GM21723 (cell line): ENCODE measurements around the gene TSTD1.
"Not testable (repeated sequence)": the region's sequence is repeated elsewhere in the genome, so short reads cannot be mapped to it uniquely, and the experiment has no call there.

Experiments
- ATAC-seq: cut with Tn5 transposase; IDR thresholded peaks from one replicate; pipeline ENCODE4 v1.9.1; 2021; ENCODE audit warnings: mild to moderate bottlenecking, moderate library complexity; ENCODE audit not compliant: unreplicated experiment

The TSTD1 gene

GRCh38 chr1:161039154-161039545, 386 bp upstream of the TSTD1 start:
- no peak for ATAC-seq

- ATAC-seq, result no peak
These were observed 872 bp downstream of the TSTD1 start for GRCh38 chr1:161037661-161038522.

DNA sequence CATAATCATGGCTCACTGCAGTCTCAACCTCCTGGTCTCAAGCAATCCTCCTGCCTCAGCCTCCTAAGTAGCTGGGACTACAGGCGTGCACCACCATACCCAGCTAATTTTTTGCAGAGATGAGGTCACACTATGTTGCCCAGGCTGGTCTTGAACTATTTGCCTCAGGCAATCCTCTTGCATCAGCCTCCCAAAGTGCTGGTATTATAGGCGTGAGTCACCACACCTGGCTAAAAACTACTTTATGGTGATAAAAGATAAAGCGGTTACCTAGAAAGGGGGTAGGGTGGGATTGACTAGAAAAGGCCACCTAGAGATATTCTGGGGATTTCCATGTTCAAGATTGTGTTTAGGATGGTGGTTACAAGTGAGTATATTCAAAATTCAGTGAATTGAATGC, 5.0 kb downstream of the TSTD1 start:
- ATAC-seq, result no peak

GRCh38 chr1:161032409-161032808, 6.4 kb downstream of the TSTD1 start:
- ATAC-seq, result no peak

- no peak for ATAC-seq
These were observed 6.9 kb downstream of the TSTD1 start for GRCh38 chr1:161031874-161032273.

GRCh38 chr1:161029466-161029865, 9.3 kb downstream of the TSTD1 start:
- not testable (repeated sequence) for ATAC-seq

DNA sequence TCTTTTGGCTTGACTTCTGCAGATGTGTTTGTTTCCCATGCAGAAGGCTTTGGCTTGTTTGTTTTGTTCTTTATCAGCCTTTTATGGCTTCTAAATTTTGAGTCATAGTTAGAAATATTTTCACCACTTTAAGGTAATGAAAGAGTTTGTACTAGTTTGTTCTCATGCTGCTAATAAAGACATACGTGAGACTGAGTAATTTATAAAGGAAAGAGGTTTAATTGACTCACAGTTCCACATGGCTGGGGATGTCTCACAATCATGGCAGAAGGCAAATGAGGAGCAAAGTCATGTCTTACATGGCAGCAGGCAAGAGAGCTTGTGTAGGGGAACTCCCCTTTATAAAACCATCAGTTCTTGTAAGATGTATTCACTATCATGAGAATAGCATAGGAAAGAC, 11.8 kb downstream of the TSTD1 start:
- ATAC-seq, result not testable (repeated sequence)

DNA sequence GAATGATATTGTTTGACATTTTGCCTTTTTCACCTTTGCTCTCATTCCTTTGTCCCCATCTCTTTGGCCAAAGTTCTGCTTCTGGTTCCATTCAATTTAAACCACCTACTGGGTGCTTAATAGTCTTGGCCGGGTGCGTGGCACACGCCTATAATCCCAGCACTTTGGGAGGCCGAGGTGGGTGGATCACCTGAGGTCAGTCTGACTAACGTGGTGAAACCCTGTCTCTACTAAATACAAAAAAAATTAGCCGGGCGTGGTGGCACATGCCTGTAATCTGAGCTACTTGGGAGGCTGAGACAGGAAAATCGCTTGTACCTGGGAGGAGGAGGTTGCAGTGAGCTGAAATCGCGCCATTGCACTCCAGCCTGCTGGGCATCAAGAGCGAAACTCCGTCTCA, 16.3 kb downstream of the TSTD1 start:
- ATAC-seq, result not testable (repeated sequence)

DNA sequence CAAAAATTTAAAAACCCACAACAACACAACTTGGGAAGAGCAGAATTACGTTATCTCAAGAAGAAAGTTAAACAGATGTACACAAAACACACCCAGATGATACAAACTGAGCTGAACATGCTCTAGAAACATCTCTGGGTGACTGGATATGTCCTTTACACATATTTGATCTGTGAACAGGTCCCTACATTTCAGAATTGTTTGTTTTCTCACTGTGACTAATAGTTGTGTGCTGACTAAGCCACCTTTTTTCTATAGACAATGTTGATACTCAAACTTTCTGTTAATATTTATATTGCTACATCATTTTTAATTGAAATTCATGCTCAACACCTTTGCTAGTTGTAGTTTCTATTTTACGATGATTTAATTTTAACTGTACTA, 16.8 kb downstream of the TSTD1 start:
- ATAC-seq, result no peak

GRCh38 chr1:161021165-161021969, 17.4 kb downstream of the TSTD1 start:
- ATAC-seq, result peak; percentile 87

DNA sequence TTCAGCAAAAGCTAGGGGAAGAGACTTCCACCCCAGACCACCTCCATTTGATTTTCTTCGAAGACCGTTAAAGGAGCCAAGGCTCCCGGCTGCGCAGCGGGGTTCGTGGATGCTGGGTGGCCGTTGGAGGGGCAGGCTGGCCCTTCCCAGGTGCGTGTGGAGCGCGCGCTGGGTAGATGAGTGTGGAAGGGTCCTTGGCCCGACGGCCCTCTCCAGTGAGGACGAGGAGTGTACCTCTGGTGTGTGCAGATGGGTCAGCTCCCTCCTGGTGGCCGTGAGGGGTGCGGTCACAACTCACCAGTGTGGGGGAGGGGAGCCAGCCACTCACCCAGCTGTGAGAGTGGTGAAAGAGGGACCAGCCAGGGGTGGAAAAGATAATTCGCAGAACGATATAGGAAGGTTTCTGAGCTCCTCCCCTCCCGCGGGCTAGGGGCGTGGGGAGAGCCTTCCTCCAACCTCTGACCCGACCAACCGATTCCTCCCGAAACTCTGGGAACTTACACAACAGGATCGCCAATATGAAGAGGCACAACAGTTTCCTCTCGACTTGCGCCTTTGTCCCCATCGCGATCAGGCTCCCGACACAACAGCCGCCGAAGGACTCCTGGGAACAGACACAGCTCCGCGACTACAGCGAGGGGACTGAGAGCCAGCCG, 18.1 kb downstream of the TSTD1 start, which contains the start of gene F11R:
Gene F11R, minus strand, starts transcription at position 644 of the 656 bp plus-strand sequence. Its CDS starts 79 bp downstream, at position 565.
- ATAC-seq, result peak; percentile 48

DNA sequence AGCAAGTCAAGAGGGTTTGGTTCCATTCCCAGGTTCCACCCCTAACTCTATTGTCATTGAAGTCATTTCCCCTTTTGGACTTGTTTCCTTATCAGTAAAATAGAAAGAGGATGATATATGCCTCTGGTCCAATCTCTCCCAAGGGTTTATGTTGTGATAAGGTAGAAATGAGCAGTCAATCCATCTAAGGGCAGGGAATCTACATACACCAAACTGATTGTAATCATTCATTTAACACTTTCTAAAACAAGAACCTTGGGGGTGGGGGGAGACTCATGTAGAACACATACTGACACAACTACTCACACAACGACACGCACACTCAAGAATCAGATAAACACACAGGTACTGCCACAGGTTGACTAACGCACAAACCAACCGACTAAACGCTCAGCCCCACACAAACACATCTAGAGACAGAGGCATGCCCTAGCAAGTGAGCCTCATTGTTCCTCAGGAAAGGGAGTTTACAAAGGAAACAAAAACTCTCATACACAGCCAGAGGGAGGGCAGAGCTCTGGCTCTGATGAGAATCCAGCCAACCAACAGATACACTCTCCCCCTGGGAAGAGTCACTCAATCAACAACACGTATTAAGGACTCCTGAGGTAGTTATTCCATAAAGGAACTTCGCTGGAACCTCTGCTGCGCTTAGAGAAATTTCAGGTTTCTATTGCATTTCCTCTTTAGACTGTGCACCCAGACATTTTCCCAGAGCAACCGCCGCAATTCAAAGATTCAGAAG, 18.8 kb downstream of the TSTD1 start:
- peak; percentile 15 for ATAC-seq

- not testable (repeated sequence) for ATAC-seq
These were observed 19.6 kb downstream of the TSTD1 start for GRCh38 chr1:161019111-161019660.

GRCh38 chr1:161018631-161018930, 20.2 kb downstream of the TSTD1 start:
- no peak for ATAC-seq

DNA sequence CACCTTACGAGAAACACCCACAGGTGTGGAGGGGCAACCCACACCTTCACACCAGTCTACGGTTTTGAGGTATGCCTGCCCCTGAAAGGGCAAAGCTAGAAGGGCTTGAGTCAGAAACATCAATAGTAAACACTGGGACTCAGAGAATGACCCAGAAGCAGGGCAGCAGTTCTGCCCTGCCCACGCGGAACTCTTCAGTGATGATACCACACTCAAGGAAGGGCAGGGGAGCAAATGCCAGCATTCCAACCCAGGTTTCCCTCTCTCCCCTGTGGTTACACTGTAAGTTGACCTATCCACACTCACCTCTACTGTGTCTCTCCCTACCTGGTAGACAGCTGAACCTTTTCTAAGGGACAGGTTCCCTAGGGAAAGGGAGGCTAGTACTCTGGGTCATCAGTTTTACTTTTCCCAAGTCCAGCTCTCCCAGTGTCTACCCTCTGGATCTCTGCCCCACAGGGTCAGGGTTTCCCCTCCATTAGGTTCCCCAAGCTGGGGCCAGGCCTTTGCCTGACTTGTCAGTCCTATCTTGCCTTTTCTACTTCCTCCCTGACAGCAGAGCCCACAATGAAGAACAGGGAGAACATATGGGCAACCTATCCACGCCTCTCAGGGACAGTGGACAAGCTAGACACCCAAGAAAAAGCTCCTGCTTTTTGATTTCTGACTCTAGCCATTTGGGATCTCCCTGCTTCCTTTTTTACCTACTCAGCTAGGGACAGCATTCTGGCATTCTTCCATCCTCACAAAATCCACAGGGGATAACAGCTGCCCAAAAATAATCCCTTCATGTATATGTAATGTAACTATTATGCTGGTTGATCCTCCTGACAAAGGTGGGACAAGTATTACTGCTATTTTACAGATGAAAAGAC, 20.8 kb downstream of the TSTD1 start:
- no peak for ATAC-seq

DNA sequence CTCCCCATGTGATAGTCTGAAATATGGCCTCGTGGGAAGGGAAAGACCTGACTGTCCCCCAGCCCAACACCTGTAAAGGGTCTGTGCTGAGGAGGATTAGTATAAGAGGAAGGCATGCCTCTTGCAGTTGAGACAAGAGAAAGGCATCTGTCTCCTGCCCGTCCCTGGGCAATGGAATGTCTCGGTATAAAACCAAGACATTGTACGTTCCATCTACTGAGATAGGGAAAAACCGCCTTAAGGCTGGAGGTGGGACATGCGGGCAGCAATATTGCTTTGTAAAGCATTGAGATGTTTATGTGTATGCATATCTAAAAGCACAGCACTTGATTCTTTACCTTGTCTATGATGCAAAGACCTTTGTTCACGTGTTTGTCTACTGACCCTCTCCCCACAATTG, 21.6 kb downstream of the TSTD1 start:
- ATAC-seq, result not testable (repeated sequence)

DNA sequence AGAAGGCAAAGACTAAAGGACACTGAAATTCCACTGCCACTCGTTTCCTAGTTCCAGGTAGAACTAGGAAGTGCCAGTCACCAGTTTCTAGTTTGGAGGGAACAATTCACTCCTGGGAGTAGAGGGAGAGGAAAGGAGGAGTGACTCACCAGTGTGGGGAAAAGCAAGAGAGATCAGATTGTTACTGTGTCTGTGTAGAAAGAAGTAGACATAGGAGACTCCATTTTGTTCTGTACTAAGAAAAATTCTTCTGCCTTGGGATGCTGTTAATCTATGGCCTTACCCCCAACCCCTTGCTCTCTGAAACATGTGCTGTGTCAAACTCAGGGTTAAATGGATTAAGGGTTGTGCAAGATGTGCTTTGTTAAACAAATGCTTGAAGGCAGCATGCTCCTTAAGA, 22.1 kb downstream of the TSTD1 start:
- ATAC-seq, result not testable (repeated sequence)

GRCh38 chr1:161013488-161014230, 25.1 kb downstream of the TSTD1 start:
- peak; percentile 88 for ATAC-seq

DNA sequence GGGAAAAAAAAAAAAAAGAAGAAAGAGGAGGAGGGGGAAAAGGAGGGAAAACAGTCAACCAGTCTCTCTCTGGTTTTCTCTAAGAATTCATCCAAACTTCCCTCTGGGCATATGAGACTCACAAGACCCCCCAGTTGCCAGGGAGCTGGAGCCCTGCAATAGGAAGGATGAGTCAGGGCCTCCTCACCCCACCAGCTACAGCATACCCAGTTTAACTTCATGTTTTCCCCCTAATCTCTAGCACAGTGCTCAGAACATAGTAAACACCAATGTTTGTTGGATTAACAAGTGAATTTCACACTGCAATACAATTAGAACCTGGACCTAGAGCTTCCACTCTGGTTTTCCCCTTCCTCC, 25.7 kb downstream of the TSTD1 start:
- ATAC-seq, result peak; percentile 13
